GM21723 (cell line): ENCODE results near the gene SVIL.

Experiments
- ATAC-seq: cut with Tn5 transposase; IDR thresholded peaks from one replicate; pipeline ENCODE4 v1.9.1; 2021; ENCODE audit warnings: mild to moderate bottlenecking, moderate library complexity; ENCODE audit not compliant: unreplicated experiment

Gene SVIL

DNA sequence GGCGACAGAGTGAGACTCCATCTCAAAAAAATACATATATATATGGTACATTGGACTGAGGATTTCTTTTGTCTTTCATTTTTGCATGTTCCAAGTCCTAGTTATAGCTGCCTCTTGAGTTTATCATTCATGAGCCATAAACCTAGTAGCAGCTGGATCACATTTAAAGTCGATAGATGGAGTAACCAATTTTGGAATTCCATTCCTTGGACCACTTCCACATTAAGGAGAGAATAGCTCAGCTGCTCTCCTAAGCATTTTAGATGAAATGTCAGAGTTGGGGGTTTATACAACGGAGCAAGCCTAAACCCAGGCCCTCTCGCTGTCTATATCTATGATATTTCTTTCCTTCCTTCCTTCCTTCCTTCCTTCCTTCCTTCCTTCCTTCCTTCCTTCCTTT, 204.7 kb downstream of the SVIL start:
- ATAC-seq, result no peak

DNA sequence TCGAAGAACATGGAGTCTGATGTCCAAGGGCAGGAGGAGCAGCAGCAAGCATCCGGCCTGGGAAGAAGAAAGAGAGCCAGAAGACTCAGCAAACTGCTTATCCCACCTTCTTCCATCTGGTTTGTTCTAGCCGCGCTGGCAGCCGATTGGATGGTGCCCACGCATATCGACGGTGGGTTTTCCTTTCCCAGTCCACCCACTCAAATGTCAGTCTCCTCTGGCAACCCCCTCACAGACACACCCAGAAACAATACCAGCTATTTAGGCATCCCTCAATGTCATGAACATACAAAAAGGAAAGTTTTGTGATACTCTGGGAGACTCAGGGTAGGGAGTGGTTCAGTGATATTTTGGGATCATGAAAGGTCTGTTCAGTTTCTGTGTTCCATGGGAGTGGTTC, 206.3 kb downstream of the SVIL start:
- no peak for ATAC-seq

DNA sequence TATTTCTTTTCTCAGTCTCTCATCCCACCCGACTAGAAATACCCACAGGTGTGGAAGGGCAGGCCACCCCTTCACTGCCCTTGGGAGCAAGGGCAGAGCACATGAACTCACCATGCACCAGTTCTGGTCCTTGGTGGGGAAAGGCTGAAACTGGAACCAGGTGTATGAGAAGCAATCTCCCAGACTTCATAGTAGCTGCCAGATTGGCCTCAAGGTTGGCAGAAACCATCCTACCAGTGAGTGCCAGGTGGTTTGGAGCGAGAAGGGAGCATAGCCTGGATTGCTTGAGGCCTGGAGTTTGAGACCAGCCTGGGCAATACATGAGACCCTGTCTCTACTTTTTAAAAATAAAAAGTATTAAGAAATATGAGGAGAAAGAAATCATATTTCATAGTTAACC, 207.1 kb downstream of the SVIL start:
- no peak for ATAC-seq

DNA sequence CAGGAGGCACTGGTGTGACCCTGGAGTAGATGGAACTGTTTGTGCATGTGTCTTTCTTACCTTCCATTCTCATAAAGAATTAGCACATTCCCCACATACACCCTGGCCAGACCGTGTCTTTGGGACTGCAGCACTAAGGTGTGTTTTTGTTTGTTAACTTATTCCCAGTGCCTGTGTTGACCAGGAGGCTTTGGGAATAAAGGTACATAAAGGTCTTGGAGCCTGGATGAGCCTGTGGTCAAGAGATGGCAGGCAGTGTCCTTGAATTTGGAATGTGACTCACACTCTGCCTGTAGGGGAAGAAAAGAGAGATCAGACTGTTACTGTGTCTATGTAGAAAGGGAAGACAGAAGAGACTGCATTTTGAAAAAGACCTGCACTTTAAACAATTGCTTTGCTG, 208.4 kb downstream of the SVIL start:
- no peak for ATAC-seq

DNA sequence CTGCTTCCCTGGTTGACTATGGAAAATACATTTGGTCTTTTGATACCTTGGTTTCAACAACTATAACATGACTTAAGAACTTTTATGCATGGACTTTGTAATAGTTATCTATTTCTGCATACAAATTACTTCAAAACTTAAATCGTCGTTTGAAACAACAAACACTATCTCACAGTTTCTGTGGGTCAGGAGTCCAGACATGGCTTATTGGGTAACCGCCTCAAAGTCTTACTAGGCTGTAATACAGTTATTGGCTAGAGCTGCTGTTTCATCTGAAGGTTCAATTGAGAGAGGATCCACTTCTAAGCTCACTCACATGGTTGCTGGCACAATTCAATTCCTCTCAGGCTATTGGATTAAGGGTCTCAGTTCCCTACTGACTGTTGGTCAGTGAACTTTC, 210.8 kb downstream of the SVIL start:
- ATAC-seq, result no peak

DNA sequence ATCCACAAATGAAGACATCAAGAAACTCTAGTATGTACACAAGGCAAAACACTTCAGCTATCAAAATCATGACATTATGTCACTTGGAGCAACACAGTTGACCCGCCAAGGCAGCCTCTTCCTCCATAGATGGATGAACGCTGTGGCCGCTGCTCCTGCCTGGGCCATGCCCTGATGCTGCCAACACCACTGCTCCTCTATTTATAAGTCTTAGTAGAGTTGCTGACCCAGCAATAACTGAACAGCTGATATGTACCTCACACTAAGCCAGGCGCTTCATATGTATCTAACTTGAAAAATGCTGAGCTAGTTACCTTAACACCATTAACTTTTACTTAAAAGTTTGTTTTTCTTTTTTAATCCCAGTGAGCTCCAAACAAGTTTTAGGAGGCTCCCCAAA, 214.0 kb downstream of the SVIL start:
- no peak for ATAC-seq

DNA sequence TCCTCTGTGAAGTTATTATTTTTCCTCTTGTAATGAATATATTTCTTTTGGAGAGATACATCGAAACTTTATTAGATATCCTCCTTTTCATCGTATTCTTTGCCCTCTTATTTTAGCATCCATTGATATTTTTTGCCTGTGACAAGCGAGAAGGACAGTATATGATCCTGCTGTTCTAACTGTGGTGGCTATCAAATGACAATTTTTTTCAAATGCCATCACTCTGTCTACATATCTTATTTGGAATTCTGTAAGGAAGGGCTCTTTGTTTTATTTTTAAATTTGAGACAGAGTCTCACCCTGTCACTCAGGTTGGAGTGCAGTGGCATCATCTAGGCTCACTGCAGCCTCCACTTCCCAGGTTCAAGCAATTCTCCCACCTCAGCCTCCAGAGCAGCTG, 217.4 kb downstream of the SVIL start:
- no peak for ATAC-seq

DNA sequence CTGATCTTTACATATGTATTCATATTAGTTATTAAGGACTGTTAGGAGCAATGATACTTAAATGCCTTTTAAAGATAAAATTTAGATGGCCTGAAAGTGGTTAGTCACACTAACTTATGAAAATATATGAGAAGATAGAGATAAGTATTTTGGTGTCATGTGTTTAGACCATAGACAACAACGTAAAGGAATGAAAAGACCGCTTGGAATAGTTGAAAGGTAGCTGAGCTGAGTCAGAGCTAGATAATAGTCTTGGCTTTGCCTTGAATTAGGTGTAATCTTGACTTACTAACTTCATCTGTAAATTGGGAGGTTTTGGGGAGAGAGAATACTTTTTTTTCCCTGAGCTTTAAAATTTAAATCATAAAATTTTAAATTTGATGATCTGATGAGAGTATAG, 218.9 kb downstream of the SVIL start:
- no peak for ATAC-seq

DNA sequence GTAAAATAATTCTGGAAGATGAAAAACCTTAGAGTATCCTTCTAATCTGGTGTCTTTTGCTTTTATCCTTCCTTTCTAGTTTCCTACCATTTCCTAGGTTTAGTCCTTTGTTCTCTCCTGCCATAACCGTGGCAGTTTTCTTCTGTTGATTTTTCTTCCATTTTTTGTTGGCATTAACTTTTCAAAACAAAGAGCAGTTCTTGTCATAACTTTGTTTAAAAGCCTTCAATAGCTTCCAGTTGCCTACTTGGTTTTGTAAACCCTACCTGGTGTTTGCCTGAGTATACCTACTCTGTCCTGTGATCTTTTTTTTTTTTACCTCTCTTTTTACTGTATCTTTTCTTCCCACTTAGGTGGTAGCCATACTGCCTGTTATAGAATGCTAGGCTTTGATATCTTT, 220.3 kb downstream of the SVIL start:
- no peak for ATAC-seq

DNA sequence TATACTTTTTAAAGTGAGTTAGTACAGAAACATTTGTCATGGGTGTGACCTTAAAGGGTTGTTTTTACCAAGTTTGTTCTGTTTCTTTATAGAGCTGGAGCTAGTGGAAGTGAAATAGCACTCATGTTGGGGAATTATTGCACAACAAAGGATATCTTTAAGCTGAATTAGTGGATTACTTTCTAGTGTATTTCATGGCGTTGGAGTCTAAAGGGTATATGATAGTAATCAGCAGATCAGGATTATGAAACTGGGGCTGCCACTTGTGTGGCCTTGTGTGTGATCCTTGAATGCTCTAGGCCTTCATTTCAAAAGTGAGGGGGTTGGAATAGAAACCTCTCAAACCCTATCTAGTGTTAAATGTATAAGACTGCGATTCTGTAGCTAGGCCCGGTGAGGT, 222.3 kb downstream of the SVIL start:
- no peak for ATAC-seq

DNA sequence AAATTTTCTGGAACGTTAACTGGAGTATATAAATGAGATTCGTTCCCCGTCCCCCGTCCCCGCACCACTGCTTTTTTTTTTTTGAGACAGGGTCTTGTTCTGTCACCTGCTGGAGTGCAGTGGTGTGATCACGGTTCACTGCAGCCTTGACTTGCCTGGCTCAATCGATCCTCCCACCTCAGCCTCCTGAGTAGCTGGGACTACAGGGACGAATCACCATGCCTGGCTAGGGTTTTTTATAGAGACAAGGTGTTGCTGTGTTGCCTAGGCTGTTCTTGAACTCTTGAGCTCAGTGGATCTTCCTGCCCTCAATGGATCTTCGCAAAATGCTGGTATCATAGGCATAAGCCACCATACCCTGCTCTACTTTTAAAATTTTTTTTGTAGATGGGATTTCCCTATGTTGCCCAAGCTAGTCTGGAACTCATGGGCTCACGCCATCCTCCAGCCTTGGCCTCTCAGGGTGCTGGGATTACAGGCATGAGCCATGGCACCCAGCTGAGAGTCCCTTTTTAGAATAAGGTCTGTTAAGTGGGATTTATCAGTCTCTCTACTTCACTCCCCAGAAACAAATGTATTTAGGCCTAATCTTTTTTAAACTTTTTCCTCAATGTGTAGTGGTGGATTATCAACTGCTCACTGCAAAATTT, 223.0 kb downstream of the SVIL start:
- ATAC-seq, result no peak

DNA sequence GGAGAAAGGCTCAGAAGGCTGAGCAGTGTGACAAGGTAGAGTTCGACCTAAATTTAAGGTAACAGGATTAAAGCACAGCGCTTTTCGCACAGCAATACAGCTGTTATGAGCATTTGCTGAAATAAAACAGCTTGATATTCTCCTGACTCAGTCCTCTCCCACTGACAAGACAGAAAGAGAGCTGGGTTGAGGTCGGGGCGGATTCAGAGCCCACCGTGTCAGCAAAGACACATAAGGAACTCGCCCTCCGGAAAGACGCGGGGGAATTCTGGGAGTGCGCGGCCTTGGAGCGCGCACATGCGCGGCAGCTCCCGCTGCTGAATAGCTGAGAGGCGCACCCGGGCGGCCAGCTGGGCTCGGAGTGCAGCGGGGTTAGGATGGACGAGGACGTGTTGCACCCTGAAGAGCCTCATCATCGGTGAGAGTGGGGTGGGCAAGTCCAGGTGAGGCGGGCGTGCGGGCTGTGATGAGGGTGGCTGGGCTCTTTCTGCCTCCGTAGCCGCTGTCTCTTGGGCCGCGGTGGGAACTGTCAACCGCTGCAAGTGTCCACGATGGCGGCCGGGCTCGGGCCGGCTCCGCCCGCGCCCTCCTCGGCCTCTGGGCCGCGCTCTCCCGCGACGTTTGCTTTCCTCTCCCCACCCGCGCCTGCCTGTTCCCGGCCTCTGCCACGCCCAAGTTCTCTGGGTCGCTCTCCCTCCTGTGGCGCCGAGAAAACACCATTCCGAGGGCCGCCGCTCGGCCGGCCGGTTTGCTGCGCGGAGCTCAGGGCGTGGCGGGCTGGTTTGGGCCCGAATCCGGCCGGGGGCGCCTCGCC, 225.3 kb downstream of the SVIL start:
- ATAC-seq, result peak; percentile 76

DNA sequence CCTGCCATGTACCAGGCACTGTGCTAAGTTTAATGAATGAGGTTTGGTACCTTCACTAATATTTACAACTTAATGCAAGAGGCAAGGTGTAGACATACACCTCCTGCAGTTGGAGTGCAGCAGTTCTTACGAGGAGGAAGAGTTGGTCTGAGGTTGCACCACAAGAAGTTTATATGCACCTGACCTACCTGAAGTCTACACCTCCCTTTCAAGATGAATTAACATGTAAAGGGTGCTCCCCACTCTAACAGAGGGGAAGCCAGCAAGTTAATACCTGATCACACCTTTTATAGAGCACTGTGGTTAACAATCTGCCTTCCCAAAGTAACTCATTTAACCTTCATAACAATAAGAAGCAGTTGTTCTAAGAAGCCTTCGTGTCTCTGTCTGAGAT, 225.9 kb downstream of the SVIL start:
- no peak for ATAC-seq
